Measurements from ENCODE around the gene MYOF. TPM values are rescaled to one million over a fixed set of nuclear protein-coding genes. Genes with fewer than 3 reads are reported as not detected.

The MYOF gene
- total RNA-seq, 2 donors from 2014 or later, result 84.4 to 85.0 TPM

DNA sequence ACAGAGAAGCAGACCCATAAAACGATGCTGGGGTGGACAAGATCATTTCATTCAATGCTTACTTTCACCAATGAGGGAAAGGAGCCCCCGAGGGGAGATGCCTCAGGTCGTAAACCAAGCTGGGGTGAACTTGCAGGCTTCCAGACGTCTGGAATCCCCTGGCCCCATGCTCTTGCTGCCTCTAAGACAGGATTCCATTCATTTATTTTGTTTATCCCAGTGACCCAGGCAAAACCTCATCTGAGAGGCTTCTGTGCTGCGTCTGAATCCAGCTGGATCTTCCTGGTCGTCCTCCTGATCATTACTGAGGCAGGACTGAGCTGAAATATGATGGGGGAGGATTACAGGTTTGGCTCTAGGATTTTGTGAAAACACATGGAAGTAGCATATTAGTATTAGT, 182.9 kb downstream of the MYOF start:
- WGBS, result 70% methylated on average over 6 of the region's 6 CpGs
- Histone ChIP-seq H3K36me3 (no peaks in the 10 kb centered on the region), H3K4me1 (replicated peaks) (no peaks in the 10 kb centered on the region), H3K27me3 (replicated peaks; ENCODE audit: insufficient read depth) (no peaks in the 10 kb centered on the region), H3K9me3 (no peaks in the 10 kb centered on the region), H3K4me3 (no peak overlapping the region), H3K27ac (no peak overlapping the region)
- intact Hi-C loops (cut with DNase I), result no loop called here
- TF ChIP-seq POLR2A (IDR thresholded peaks at IDR 0.05), result no peak
- TF ChIP-seq POLR2AphosphoS5 (IDR thresholded peaks at IDR 0.05), result no peak
- TF ChIP-seq, protein P1, sequence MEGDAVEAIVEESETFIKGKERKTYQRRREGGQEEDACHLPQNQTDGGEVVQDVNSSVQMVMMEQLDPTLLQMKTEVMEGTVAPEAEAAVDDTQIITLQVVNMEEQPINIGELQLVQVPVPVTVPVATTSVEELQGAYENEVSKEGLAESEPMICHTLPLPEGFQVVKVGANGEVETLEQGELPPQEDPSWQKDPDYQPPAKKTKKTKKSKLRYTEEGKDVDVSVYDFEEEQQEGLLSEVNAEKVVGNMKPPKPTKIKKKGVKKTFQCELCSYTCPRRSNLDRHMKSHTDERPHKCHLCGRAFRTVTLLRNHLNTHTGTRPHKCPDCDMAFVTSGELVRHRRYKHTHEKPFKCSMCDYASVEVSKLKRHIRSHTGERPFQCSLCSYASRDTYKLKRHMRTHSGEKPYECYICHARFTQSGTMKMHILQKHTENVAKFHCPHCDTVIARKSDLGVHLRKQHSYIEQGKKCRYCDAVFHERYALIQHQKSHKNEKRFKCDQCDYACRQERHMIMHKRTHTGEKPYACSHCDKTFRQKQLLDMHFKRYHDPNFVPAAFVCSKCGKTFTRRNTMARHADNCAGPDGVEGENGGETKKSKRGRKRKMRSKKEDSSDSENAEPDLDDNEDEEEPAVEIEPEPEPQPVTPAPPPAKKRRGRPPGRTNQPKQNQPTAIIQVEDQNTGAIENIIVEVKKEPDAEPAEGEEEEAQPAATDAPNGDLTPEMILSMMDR (IDR thresholded peaks at IDR 0.05), result no peak
- no peak for DNase-seq (ENCODE audit: low spot score)

DNA sequence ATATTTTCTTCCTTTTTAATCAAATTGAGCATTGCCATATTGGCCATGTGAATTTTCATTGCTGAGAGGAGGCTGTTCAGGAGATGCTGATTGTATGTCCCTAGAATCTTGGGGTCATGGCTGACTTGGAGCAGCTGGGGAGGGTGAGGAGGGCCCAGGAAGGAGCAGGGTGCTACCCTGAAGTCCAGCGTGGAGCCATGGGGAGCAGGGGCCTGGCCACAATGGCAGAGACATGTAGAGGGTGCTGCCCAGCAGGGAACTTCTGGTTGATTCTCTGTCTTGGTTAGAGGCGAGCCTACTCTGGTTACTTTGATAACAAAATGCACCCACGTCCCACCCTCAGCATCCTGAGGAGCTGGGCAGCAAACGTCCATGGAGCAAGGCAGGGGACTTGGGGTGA, 186.0 kb downstream of the MYOF start:
- H3K27ac ChIP-seq, result no peak overlapping the region
- H3K9me3 ChIP-seq, result no peaks in the 10 kb centered on the region
- TF ChIP-seq POLR2AphosphoS5 (IDR thresholded peaks at IDR 0.05) (no peak), POLR2A (IDR thresholded peaks at IDR 0.05) (no peak)
- TF ChIP-seq, protein P1 (IDR thresholded peaks at IDR 0.05), result no peak
- H3K27me3 ChIP-seq (replicated peaks; ENCODE audit: insufficient read depth), result no peaks in the 10 kb centered on the region
- intact Hi-C loops (cut with DNase I), result no loop called here
- H3K36me3 ChIP-seq, result no peaks in the 10 kb centered on the region
- no peak overlapping the region for H3K4me3 ChIP-seq
- no peaks in the 10 kb centered on the region for H3K4me1 ChIP-seq (replicated peaks)
- DNase-seq (ENCODE audit: low spot score), result no peak
- WGBS, result 87% methylated on average over 4 of the region's 4 CpGs

DNA sequence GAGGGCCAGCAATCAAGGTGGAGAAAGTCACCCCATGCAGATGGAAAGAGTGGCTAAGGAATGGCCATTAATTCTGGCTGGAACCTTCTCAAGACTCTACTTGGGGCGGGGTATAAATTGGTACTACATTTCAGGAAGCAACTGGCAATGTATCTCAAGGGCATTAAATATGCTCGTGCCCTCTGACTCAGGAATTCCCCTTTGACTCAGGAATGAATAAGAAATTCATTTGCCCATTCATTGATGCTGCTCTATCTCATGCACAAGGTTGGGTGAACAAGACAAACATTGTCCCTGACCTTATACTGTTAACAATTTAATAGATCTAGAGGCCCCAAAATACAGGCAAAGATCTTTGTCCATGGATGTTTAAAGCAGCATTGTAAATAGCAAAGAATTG, 188.1 kb downstream of the MYOF start:
- intact Hi-C loops (cut with DNase I), result no loop called here
- no peak for DNase-seq (ENCODE audit: low spot score)
- TF ChIP-seq, protein P1 (IDR thresholded peaks at IDR 0.05), result no peak
- TF ChIP-seq POLR2A (IDR thresholded peaks at IDR 0.05) (no peak), POLR2AphosphoS5 (IDR thresholded peaks at IDR 0.05) (no peak)
- WGBS, result 76% methylated on average over 2 of the region's 2 CpGs
- no peaks in the 10 kb centered on the region for H3K9me3 ChIP-seq
- no peaks in the 10 kb centered on the region for H3K4me1 ChIP-seq (replicated peaks)
- H3K27ac ChIP-seq, result no peak overlapping the region
- H3K27me3 ChIP-seq (replicated peaks; ENCODE audit: insufficient read depth), result no peaks in the 10 kb centered on the region
- H3K36me3 ChIP-seq, result no peaks in the 10 kb centered on the region
- H3K4me3 ChIP-seq, result no peak overlapping the region

DNA sequence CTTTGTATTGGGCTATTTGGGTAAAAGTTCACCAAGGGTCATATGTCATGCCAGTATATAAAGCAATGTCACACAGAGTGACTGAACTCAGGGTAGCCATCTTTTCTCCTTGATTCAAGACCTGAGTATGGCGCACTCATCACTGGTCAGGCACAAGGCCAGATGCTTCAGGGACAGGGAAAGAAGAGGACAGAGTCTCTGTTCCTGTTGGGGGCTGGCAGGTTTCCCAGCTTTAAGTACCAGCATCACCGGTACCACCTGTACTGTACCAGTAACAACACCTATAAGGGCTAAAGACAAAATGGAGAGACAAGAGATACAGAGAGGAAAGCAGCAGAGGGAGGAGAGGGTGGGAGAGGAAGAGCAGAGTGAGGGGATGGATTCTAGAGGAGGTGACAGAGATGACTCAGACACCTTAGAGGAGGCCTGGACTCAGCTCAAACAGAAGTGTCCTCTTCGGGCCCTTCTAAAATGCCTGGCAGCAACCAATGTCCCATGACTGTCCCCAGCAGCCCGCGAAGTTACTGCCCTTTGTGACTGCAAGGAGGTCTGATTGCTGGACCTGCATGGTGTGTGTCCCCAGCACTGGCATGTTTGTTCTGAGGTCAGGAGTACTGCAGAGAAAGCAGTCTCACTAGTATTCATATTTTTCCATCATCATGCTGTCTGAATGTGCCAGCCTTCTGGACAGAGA, 191.3 kb downstream of the MYOF start:
- Histone ChIP-seq H3K4me3 (no peak overlapping the region), H3K4me1 (replicated peaks) (no peaks in the 10 kb centered on the region), H3K36me3 (no peaks in the 10 kb centered on the region), H3K27me3 (replicated peaks; ENCODE audit: insufficient read depth) (no peaks in the 10 kb centered on the region), H3K9me3 (no peaks in the 10 kb centered on the region), H3K27ac (no peak overlapping the region)
- DNase-seq (ENCODE audit: low spot score), result no peak
- WGBS, result 51% methylated on average over 5 of the region's 5 CpGs
- TF ChIP-seq, protein P1 (IDR thresholded peaks at IDR 0.05), result no peak
- TF ChIP-seq POLR2AphosphoS5 (IDR thresholded peaks at IDR 0.05) (no peak), POLR2A (IDR thresholded peaks at IDR 0.05) (no peak)
- intact Hi-C loops (cut with DNase I), result no loop called here
